Caki2 (cell line): ENCODE measurements around the gene TRAIP. TPM values are rescaled to one million over a fixed set of nuclear protein-coding genes. Genes with fewer than 3 reads are reported as not detected.
"Not testable (repeated sequence)": the region's sequence is repeated elsewhere in the genome, so short reads cannot be mapped to it uniquely, and the experiment has no call there.

ENCODE experiments used
- DNase-seq: peaks from one replicate; pipeline ENCODE4 v3.0.0-alpha.2; 2015; ENCODE audit warnings: low read depth
- in situ Hi-C: cut with HindIII; loops from 2 replicates; pipeline ENCODE4 v1.10.0; 2016; ENCODE audit warnings: low sequenced_read_pairs, low pct_unique_long_range_greater_than_20kb, mixed read lengths
- total RNA-seq: library from RNA; depleted of rRNA; stranded (reverse); fragments of >200 nt; shearing (Covaris generic); gene quantifications from 2 replicates; pipeline ENCODE4 v1.2.3, GENCODE V29; 2014; ENCODE audit warnings: low replicate concordance; rRNA removed

TRAIP gene
- total RNA-seq, 1 experiment from 2014 or later = 7.0 TPM

- DNase-seq, in situ Hi-C loops: not testable (repeated sequence)
These were observed 75.4 kb downstream of the TRAIP start for GRCh38 chr3:49780975-49781365.

- no peak for DNase-seq
- in situ Hi-C loops = no loop called here
These were observed 76.0 kb downstream of the TRAIP start for GRCh38 chr3:49780080-49780974.

GRCh38 chr3:49779358-49780079, 76.8 kb downstream of the TRAIP start:
- DNase-seq = no peak

More at GRCh38 chr3:49779358-49780079, 76.8 kb downstream of the TRAIP start:
- in situ Hi-C loops = no loop called here

Other genes starting within 250 kb of the TRAIP start
- gene APEH, start 182.2 kb downstream of the TRAIP start, total RNA-seq = 122 and 164 TPM in 2 replicates
- gene MST1, start 167.1 kb downstream of the TRAIP start, total RNA-seq = 1.7 TPM in 2 replicates
- 14.3 and 14.6 TPM in 2 replicates for gene RNF123, start 167.0 kb downstream of the TRAIP start, total RNA-seq
- gene AMIGO3, start 136.9 kb downstream of the TRAIP start, total RNA-seq = not detected in 2 replicates
- 32.1 and 35.9 TPM in 2 replicates for gene GMPPB, start 132.6 kb downstream of the TRAIP start, total RNA-seq
- 20.3 and 23.7 TPM in 2 replicates for gene IP6K1, start 70.0 kb downstream of the TRAIP start, total RNA-seq
- gene CDHR4, start 56.7 kb downstream of the TRAIP start, total RNA-seq = not detected in 2 replicates
- 0.81 TPM in 1 of 2 replicates, not detected in the other for gene INKA1, start 53.3 kb downstream of the TRAIP start, total RNA-seq
- gene UBA7, start 42.6 kb downstream of the TRAIP start, total RNA-seq = 5.3 and 19.6 TPM in 2 replicates
- gene CAMKV, start 13.3 kb upstream of the TRAIP start, total RNA-seq = not detected in 2 replicates
- not detected in 2 replicates for gene MST1R, start 47.3 kb upstream of the TRAIP start, total RNA-seq
- gene MON1A, start 73.2 kb upstream of the TRAIP start, total RNA-seq = 5.6 and 20.9 TPM in 2 replicates
- 7.1 and 9.6 TPM in 2 replicates for gene RBM6, start 83.6 kb upstream of the TRAIP start, total RNA-seq
- gene RBM5, start 232.4 kb upstream of the TRAIP start, total RNA-seq = 42.3 and 44.1 TPM in 2 replicates